HEK293T (cell line): ENCODE measurements around the gene FBXL7.

Source experiments
- ARNT ChIP-seq: fragments of 450-650 bp; IDR thresholded peaks from 2 replicates; pipeline ENCODE4 v1.6.1; 2017; ENCODE audit warnings: mild to moderate bottlenecking
- BHLHE40 ChIP-seq: fragments of 450-650 bp; IDR thresholded peaks from 2 replicates; pipeline ENCODE4 v1.6.1; 2016; ENCODE audit warnings: mild to moderate bottlenecking, moderate library complexity, borderline replicate concordance
- CTBP1 ChIP-seq: fragments of 450-650 bp; IDR thresholded peaks from 2 replicates; pipeline ENCODE4 v1.6.1; 2016; ENCODE audit warnings: borderline replicate concordance
- ELF4 ChIP-seq: fragments of 450-650 bp; IDR thresholded peaks from 2 replicates; pipeline ENCODE4 v1.6.1; 2017; ENCODE audit warnings: antibody characterized with exemption
- FOXA1 ChIP-seq: fragments of 450-650 bp; IDR thresholded peaks from 2 replicates; pipeline ENCODE4 v1.6.1; 2016; ENCODE audit warnings: mild to moderate bottlenecking
- FOXK2 ChIP-seq: fragments of 450-650 bp; IDR thresholded peaks from 2 replicates; pipeline ENCODE4 v1.6.1; 2016; ENCODE audit warnings: mild to moderate bottlenecking
- FOXM1 ChIP-seq: fragments of 450-650 bp; IDR thresholded peaks from 2 replicates; pipeline ENCODE4 v1.6.1; 2017; ENCODE audit warnings: mild to moderate bottlenecking, borderline replicate concordance
- HDGF ChIP-seq: fragments of 450-650 bp; IDR thresholded peaks from 2 replicates; pipeline ENCODE4 v1.6.1; 2017; ENCODE audit warnings: antibody characterized with exemption, borderline replicate concordance
- L3MBTL2 ChIP-seq: fragments of 450-650 bp; conservative IDR thresholded peaks from 2 replicates; pipeline ENCODE4 v1.6.1; 2016; ENCODE audit warnings: mild to moderate bottlenecking
- NFRKB ChIP-seq: fragments of 450-650 bp; IDR thresholded peaks from 2 replicates; pipeline ENCODE4 v1.6.1; 2016; ENCODE audit warnings: mild to moderate bottlenecking, moderate library complexity
- SP1 ChIP-seq: fragments of 450-650 bp; IDR thresholded peaks from 2 replicates; pipeline ENCODE4 v1.6.1; 2017
- SUZ12 ChIP-seq: fragments of 450-650 bp; IDR thresholded peaks from 2 replicates; pipeline ENCODE4 v1.6.1; 2016; ENCODE audit warnings: mild to moderate bottlenecking
- TARDBP ChIP-seq: fragments of 450-650 bp; IDR thresholded peaks from 2 replicates; pipeline ENCODE4 v1.6.1; 2016
- TF ChIP-seq, protein P1 (sequence below): fragments of 450-650 bp; IDR thresholded peaks from 2 replicates; pipeline ENCODE4 v1.6.1; 2016

DNA sequence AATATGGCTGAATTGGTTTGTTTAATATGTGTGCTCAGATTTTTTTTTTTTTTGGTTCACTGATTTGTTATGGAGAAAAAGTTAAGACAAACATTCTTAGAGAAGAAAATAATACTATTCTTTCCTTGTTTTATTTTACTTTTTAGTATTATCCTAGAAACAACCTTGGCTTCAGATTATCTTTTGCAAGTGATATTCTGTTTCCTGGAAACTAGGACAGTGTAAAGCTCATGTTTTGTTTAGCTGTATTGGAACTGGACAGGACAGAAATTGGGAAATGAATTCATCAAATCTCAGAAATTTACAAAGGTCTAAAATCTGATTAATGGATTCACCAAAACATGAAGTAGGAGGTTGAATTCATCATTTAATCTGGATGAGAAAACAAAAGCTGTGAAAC lies 130.5 kb downstream of the FBXL7 start:
- TF ChIP-seq SP1 = no peak
- no peak for TF ChIP-seq TARDBP
- no peak for TF ChIP-seq HDGF
- TF ChIP-seq FOXA1 = no peak
- TF ChIP-seq ARNT = no peak
- no peak for TF ChIP-seq CTBP1
- no peak for TF ChIP-seq L3MBTL2
- no peak for TF ChIP-seq NFRKB
- TF ChIP-seq FOXM1 = no peak
- TF ChIP-seq ELF4 = no peak
- TF ChIP-seq FOXK2 = no peak
- TF ChIP-seq BHLHE40 = no peak
- TF ChIP-seq, protein P1, sequence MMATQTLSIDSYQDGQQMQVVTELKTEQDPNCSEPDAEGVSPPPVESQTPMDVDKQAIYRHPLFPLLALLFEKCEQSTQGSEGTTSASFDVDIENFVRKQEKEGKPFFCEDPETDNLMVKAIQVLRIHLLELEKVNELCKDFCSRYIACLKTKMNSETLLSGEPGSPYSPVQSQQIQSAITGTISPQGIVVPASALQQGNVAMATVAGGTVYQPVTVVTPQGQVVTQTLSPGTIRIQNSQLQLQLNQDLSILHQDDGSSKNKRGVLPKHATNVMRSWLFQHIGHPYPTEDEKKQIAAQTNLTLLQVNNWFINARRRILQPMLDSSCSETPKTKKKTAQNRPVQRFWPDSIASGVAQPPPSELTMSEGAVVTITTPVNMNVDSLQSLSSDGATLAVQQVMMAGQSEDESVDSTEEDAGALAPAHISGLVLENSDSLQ = no peak
- TF ChIP-seq SUZ12 = no peak
